Fibroblast of villous mesenchyme (primary cell): ENCODE measurements around the gene TKFC. TPM values are rescaled to one million over a fixed set of nuclear protein-coding genes. Genes with fewer than 3 reads are reported as not detected.

Source experiments
- DNase-seq: peaks from one replicate; pipeline ENCODE4 v3.0.0-alpha.2; 2010; ENCODE audit warnings: low read depth
- H3K4me3 ChIP-seq: 2 replicates; pipeline ENCODE4 v1.5.1; 2011; ENCODE audit warnings: low read depth, mild to moderate bottlenecking, low read length
- total RNA-seq: library from RNA; depleted of rRNA; stranded (reverse); fragments of >200 nt; gene quantifications from 2 replicates; pipeline ENCODE4 v1.2.3, GENCODE V29; 2012
- TF ChIP-seq, protein P1 (sequence below): IDR thresholded peaks from 2 replicates; pipeline ENCODE4 v1.5.1; 2012; ENCODE audit warnings: low read depth, mild to moderate bottlenecking, low read length; ENCODE audit not compliant: insufficient read depth

The TKFC gene
- total RNA-seq, 1 donor, result 23.7 TPM

DNA sequence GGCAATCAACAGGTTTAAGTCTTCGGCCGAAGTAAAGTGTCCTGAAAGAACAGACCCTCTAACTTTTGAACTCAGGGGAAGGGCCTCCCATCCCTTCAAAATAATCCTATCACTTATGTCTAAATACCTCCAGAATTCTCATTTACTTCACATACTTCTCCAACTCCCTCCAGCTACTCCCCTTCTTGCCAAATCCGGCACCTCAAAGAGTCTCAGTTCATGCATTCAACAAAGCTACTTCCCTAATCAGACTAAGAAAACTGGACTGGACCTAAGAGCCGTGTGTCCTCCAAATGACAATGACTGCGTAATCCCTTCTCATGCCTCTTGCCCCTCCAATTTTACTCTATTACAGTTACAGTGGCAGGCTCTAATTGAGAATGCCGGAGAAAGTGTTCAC, 1.4 kb upstream of the TKFC start:
- peak; percentile 9 for DNase-seq

DNA sequence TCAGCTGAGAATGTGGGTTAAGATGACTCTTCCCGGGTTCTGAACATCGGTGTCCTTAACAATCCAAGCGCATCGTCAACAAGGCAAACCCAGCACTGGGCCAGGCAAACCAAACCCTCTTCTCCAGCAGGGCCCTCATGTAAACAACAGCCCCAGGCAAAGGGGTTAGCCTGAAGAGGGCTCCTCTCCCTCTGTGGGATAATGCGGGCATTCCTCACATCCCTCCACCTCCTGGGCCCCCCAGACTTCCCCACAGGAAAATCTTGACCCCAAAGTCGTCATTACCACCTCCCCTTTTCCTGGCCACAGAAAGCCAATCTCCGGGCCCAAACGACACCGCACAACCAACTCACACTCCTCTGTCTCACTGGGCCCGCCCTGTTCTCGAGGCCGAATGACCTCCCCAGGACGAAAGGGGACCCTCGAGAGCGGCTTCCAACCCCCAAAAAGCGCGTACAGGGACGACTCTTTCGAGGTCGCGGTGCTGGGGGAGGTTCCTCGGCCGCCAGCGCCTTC, 689 bp upstream of the TKFC start:
- TF ChIP-seq, protein P1, sequence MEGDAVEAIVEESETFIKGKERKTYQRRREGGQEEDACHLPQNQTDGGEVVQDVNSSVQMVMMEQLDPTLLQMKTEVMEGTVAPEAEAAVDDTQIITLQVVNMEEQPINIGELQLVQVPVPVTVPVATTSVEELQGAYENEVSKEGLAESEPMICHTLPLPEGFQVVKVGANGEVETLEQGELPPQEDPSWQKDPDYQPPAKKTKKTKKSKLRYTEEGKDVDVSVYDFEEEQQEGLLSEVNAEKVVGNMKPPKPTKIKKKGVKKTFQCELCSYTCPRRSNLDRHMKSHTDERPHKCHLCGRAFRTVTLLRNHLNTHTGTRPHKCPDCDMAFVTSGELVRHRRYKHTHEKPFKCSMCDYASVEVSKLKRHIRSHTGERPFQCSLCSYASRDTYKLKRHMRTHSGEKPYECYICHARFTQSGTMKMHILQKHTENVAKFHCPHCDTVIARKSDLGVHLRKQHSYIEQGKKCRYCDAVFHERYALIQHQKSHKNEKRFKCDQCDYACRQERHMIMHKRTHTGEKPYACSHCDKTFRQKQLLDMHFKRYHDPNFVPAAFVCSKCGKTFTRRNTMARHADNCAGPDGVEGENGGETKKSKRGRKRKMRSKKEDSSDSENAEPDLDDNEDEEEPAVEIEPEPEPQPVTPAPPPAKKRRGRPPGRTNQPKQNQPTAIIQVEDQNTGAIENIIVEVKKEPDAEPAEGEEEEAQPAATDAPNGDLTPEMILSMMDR, result no peak
- peak; percentile 54 for DNase-seq
- H3K4me3 ChIP-seq, result peak overlapping the region; percentile 89

More for the DNA sequence above, 1.4 kb upstream of the TKFC start:
- peak overlapping the region; percentile 89 for H3K4me3 ChIP-seq
- TF ChIP-seq, protein P1, result no peak

DNA sequence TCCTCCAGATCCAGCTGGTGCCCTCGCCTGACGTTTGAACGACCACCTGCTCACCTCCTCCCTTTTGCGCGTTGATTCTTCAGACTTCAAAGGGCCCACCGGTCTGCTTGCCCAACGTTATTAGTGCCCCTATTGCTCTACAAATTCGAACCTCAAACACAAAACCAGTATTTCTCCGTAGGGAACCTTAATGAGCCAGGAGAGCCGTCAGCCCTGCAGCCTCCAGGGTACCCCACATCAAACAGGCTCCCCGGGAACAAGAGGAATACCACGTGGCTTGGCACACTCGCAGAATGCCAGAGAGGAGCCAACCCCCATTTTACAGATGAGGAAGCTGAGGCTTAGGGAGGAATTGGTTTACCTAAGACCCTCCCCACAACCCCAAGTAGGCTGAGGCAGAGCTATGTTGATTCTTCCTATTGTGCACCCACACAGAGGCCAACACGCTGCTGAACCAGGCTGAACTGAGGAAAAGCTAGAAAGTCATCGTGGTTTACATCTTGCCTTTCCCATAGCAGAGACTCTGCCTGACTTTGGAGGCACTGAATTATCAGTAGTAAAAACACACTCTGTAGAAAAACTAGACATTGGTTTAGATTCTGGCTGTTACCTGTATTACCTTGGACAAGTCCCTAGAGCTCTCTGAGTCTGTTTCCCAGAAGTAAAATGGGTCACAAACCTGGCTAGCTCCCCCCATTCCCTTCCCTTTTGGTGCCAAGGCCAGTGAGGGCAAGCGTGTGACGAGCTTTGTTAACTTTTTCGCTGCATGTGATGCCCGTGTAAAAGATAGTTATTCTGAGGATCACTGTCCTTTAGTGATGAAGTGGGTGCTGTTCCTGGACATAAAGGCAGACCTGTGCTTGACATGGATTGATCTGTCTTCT, 764 bp downstream of the TKFC start:
- peak overlapping the region; percentile 89 for H3K4me3 ChIP-seq
- DNase-seq, result no peak
- TF ChIP-seq, protein P1, result no peak

DNA sequence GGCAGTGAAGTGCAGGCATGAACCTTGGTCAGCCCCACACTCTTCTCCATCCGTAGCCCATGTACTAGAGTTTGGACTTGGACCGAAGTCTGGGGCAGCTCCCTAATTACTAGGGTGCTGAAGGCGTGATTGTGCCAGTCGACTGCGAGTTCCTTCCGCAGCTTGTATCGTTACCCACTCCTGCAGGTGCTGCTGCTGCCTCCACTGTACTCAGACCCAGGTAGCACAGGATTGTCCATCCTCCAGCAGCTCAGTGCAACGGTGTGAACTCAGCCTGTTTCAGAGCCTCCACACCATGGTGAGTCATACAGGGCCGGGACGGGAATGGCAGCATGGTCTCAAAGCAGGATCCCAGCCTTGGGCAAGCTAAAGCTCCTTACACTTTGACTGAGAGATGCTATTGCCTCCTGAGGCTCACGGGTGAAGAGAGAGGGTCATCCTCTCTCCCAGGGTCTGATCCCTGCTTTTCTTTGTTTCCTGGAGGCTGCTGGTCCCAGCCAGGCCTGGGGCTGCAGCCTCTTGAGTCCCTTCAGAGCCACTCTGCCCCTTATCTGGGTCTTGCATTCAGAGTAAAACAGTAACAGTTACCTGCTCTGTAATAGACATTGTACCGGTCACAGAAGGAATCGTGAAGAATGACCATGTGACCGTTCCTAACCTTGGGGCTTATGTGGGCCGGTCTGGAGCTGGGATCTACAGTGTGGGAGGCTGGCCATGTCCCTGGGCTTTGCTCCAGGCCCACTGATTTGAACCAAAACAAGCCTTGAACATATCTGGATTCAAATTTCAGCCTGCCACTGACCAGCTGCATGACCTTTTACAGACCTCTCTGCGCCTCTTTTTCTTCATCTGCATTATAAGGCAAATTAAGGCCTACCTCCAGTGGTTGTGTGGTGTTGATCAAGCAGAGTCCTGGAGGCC, 1.7 kb downstream of the TKFC start:
- TF ChIP-seq, protein P1, result no peak
- no peak overlapping the region for H3K4me3 ChIP-seq
- DNase-seq, result peak; percentile 51

DNA sequence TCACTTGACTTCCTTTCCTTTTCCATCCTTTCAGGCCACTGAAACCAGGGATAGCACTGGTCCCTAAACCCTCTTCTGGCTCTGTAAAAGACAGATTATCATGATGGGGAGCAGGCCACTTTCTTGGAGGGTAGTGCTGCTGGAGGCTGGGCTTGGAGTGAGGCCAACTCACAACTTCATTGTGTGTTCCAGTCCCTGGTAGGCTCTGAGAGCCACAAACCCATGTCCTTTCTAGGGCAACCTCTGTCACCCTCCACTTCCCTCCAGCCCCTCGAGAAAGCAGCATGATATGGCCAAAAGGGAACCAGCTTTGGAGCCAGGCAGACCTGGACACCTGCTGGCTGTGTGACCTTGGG, 2.3 kb downstream of the TKFC start:
- DNase-seq, result no peak
- TF ChIP-seq, protein P1, result no peak
- H3K4me3 ChIP-seq, result no peak overlapping the region

DNA sequence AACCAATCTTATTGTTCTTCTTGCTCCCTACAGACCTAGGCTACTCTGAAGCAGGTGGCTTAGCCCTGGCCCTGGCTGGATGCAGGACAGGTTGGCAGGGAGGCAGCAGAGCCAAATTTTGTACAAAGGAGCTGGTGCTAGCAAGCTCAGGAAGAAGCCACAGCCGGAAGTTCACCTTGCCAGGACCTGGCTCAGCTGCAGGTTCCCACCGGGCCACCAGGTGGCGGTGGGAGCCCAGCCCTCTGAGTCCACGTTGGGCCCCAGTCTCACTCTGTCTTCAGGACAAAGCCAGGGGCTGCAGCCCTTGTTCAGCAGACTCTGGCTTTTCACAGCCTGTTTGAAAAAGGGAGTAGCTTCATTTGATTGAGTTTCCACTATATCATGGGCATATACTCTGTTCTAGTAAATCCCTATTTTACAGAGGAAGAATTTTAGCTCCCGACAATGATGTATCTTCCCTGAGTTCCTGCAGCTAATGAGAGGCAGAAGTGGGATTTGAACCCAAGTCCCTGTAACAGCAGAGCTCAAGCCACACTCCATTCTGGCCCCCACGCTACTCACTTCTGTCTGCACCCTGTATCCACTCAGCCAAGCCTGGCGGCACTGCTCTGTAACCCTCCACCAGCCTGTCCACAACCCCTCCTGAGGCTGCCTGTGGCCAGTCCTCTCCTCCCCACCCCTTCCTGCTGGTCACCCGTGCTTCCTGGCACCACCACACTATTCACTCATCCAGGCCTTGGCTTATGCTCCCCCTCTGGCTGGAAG, 3.3 kb downstream of the TKFC start:
- H3K4me3 ChIP-seq, result no peak overlapping the region
- DNase-seq, result peak; percentile 75

More for the DNA sequence above, 3.3 kb downstream of the TKFC start:
- TF ChIP-seq, protein P1, result peak; percentile 98
